H1 (cell line): Measurements from ENCODE around the gene PTH2R. TPM values are rescaled to one million over a fixed set of nuclear protein-coding genes. Genes with fewer than 3 reads are reported as not detected.
A peak's percentile ranks its signal among the peaks of the same experiment; 100 is the strongest.
"Not testable (repeated sequence)": the region's sequence is repeated elsewhere in the genome, so short reads cannot be mapped to it uniquely, and the experiment has no call there.

Source experiments
- CTCF ChIA-PET: fragments of 300-600 bp; sonication (Branson Sonifier 250); formaldehyde crosslinking; loops from one replicate; lab custom pipeline; 2021; ENCODE audit not compliant: partially characterized antibody; lab: Charles Lee
- POLR2A ChIA-PET: fragments of 300-600 bp; sonication (Branson Sonifier 250); formaldehyde crosslinking; loops from one replicate; lab custom pipeline; 2021; ENCODE audit warnings: inconsistent platforms; ENCODE audit not compliant: partially characterized antibody; lab: Charles Lee
- DNase-seq, 2 experiments: peaks; one replicate each; pipeline versions ENCODE4 v3.0.0 to v3.0.0-alpha.2; 2010 to 2022; ENCODE audit warnings: low spot score in 2 of 2, low read depth in 1 of 2, mixed read lengths in 1 of 2
- FAIRE-seq: peaks from 2 replicates; lab custom pipeline; 2011; peaks lifted over from hg19 to GRCh38; lab: Jason Lieb, UNC
- H2AFZ ChIP-seq: 2 replicates; pipeline ENCODE4 v1.8.1; 2012; ENCODE audit warnings: low read length, inconsistent platforms
- H2AK5ac ChIP-seq: 2 replicates; pipeline ENCODE4 v1.6.1; 2013; ENCODE audit warnings: low read depth, low read length
- H2BK120ac ChIP-seq: replicated peaks from 2 replicates; pipeline ENCODE3; 2013; ENCODE audit warnings: low read depth, low read length, inconsistent platforms
- H2BK12ac ChIP-seq: 2 replicates; pipeline ENCODE4 v1.6.1; 2013; ENCODE audit warnings: low read depth, low read length
- H2BK15ac ChIP-seq: 2 replicates; pipeline ENCODE4 v1.6.1; 2013; ENCODE audit warnings: low read length
- H2BK20ac ChIP-seq: 2 replicates; pipeline ENCODE4 v1.6.1; 2013; ENCODE audit warnings: low read length
- H2BK5ac ChIP-seq: 2 replicates; pipeline ENCODE4 v1.6.1; 2013; ENCODE audit warnings: low read depth, low read length
- H3K14ac ChIP-seq: 2 replicates; pipeline ENCODE4 v1.6.1; 2013; ENCODE audit warnings: inconsistent platforms; ENCODE audit not compliant: insufficient read length
- H3K18ac ChIP-seq: 2 replicates; pipeline ENCODE4 v1.6.1; 2013; ENCODE audit warnings: low read length; ENCODE audit errors: extremely low read depth
- H3K23ac ChIP-seq: 2 replicates; pipeline ENCODE4 v1.6.1; 2013; ENCODE audit warnings: inconsistent platforms; ENCODE audit not compliant: insufficient read length
- H3K23me2 ChIP-seq: 2 replicates; pipeline ENCODE4 v1.6.1; 2013; ENCODE audit warnings: low read depth, low read length
- H3K27ac ChIP-seq: 2 replicates; pipeline ENCODE4 v1.6.1; 2011; ENCODE audit warnings: low read depth, low read length, inconsistent platforms
- H3K27me3 ChIP-seq, 4 experiments: replicated peaks in 1 of 4; 1 replicate in 1 of 4; 2 replicates in 3 of 4; pipeline versions ENCODE4 v1.6.1 to v1.8.1; 2011 to 2013; ENCODE audit warnings: low read length in 3 of 4, mild to moderate bottlenecking in 3 of 4, inconsistent platforms in 2 of 4, mixed read lengths in 2 of 4, moderate library complexity in 1 of 4; ENCODE audit not compliant: control insufficient read depth in 3 of 4, insufficient read depth in 3 of 4; ENCODE audit errors: extremely low read depth in 1 of 4
- H3K36me3 ChIP-seq, 4 experiments: 2 replicates each; pipeline versions ENCODE4 v1.6.1 to v1.8.1; 2011 to 2013; ENCODE audit warnings: mild to moderate bottlenecking in 4 of 4, low read length in 3 of 4, moderate library complexity in 2 of 4, control low read depth in 1 of 4, inconsistent platforms in 1 of 4; ENCODE audit not compliant: insufficient read depth in 4 of 4, control insufficient read depth in 2 of 4
- H3K4ac ChIP-seq: replicated peaks from 2 replicates; pipeline ENCODE3; 2013; ENCODE audit warnings: low read length, low read depth, mixed read lengths, inconsistent platforms; ENCODE audit not compliant: insufficient read length
- H3K4me1 ChIP-seq, 4 experiments: replicated peaks in 1 of 4; 1 replicate in 1 of 4; 2 replicates in 3 of 4; pipeline versions ENCODE4 v1.6.1 to v1.8.1; 2011 to 2013; ENCODE audit warnings: low read length in 3 of 4, inconsistent platforms in 2 of 4, mixed read lengths in 1 of 4; ENCODE audit not compliant: insufficient read depth in 4 of 4, control insufficient read depth in 3 of 4
- H3K4me2 ChIP-seq, 2 experiments: 2 replicates each; pipeline versions ENCODE4 v1.6.1 to v1.8.1; 2011 to 2013; ENCODE audit warnings: low read depth in 2 of 2, low read length in 2 of 2, control low read depth in 1 of 2, inconsistent platforms in 1 of 2, mild to moderate bottlenecking in 1 of 2; ENCODE audit not compliant: insufficient read depth in 1 of 2
- H3K4me3 ChIP-seq, 4 experiments: fragments of 200-600, 300-600 bp in 1 of 4; sonication (generic), shearing (Covaris generic), sonication (Bioruptor Twin) in 1 of 4; 2 replicates each; pipeline versions ENCODE4 v1.5.1 to v1.8.1; 2011 to 2016; ENCODE audit warnings: low read length in 4 of 4, low read depth in 3 of 4, control low read depth in 2 of 4, inconsistent platforms in 2 of 4, mild to moderate bottlenecking in 2 of 4, mixed read lengths in 1 of 4, moderate library complexity in 1 of 4; ENCODE audit not compliant: insufficient read depth in 2 of 4; ENCODE audit errors: extremely low read depth in 1 of 4
- H3K56ac ChIP-seq: replicated peaks from 2 replicates; pipeline ENCODE3; 2013; ENCODE audit warnings: low read depth, mild to moderate bottlenecking, mixed read lengths, low read length, inconsistent platforms; ENCODE audit not compliant: insufficient read length
- H3K79me1 ChIP-seq: 2 replicates; pipeline ENCODE4 v1.6.1; 2013; ENCODE audit warnings: low read depth, low read length, control low read depth
- H3K79me2 ChIP-seq, 2 experiments: 2 replicates each; pipeline versions ENCODE4 v1.6.1 to v1.8.1; 2012 to 2013; ENCODE audit warnings: low read length in 2 of 2, mild to moderate bottlenecking in 2 of 2, inconsistent platforms in 1 of 2; ENCODE audit not compliant: insufficient read depth in 2 of 2, control insufficient read depth in 1 of 2
- H3K9ac ChIP-seq, 4 experiments: replicated peaks in 1 of 4; 1 replicate in 1 of 4; 2 replicates in 3 of 4; pipeline versions ENCODE4 v1.6.1 to v1.8.1; 2011 to 2013; ENCODE audit warnings: low read depth in 3 of 4, low read length in 3 of 4, control low read depth in 2 of 4, mild to moderate bottlenecking in 2 of 4, moderate library complexity in 2 of 4, inconsistent platforms in 1 of 4; ENCODE audit errors: extremely low read depth in 1 of 4
- H3K9me3 ChIP-seq, 2 experiments: 2 replicates each; pipeline versions ENCODE4 v1.6.1 to v1.8.1; 2012 to 2013; ENCODE audit warnings: mild to moderate bottlenecking in 2 of 2, moderate library complexity in 2 of 2, control low read depth in 1 of 2, inconsistent platforms in 1 of 2, low read depth in 1 of 2, low read length in 1 of 2, mixed read lengths in 1 of 2; ENCODE audit not compliant: insufficient read depth in 2 of 2
- H4K20me1 ChIP-seq, 2 experiments: replicated peaks in 1 of 2; 2 replicates each; pipeline versions ENCODE3 to v1.8.1; 2011 to 2013; ENCODE audit warnings: inconsistent platforms in 2 of 2, low read length in 2 of 2, mild to moderate bottlenecking in 1 of 2; ENCODE audit not compliant: insufficient read depth in 2 of 2, control insufficient read depth in 1 of 2
- H4K5ac ChIP-seq: 2 replicates; pipeline ENCODE4 v1.6.1; 2013; ENCODE audit warnings: low read length, low read depth, mixed read lengths, inconsistent platforms; ENCODE audit not compliant: insufficient read length
- H4K8ac ChIP-seq: 2 replicates; pipeline ENCODE4 v1.8.0; 2013; ENCODE audit warnings: mild to moderate bottlenecking, moderate library complexity, low read length, inconsistent platforms; ENCODE audit not compliant: insufficient read depth; ENCODE audit errors: extremely low read depth
- H4K91ac ChIP-seq: replicated peaks from 2 replicates; pipeline ENCODE3; 2013; ENCODE audit warnings: low read length, mixed read lengths, inconsistent platforms; ENCODE audit not compliant: insufficient read length
- WGBS, 2 experiments: shearing (Covaris generic) in 1 of 2; methylation state at CpG; one replicate each; pipeline versions ENCODE4 v1.1.6 to v1.1.7; 2013 to 2015; ENCODE audit warnings: low lambda C conversion rate in 2 of 2, mixed read lengths in 2 of 2, inconsistent platforms in 1 of 2, low coverage in 1 of 2, missing lambda C conversion rate in 1 of 2; ENCODE audit not compliant: insufficient replicate concordance in 2 of 2, insufficient coverage in 1 of 2, insufficient read length in 1 of 2; ENCODE audit errors: extremely low coverage in 1 of 2, missing lambda C conversion rate in 1 of 2; 5-methylcytosine and 5-hydroxymethylcytosine counted together
- polyA plus RNA-seq, 7 experiments: library from polyadenylated mRNA; depleted of rRNA in 3 of 7; stranded (reverse) in 5 of 7; unstranded in 2 of 7; fragments of >200 nt in 5 of 7; fragments of 200-250 nt in 2 of 7; gene quantifications; 1 replicate in 5 of 7; 2 replicates in 1 of 7; 4 replicates in 1 of 7; pipeline versions ENCODE4 v1.2.1 to v1.2.3, GENCODE V29; 2011 to 2013; ENCODE audit warnings: missing spikeins in 2 of 7, mixed read lengths in 2 of 7
- total RNA-seq: library from RNA; stranded (reverse); fragmentation: NEBNext Ultra II Directional; extraction: Animal tissue kit (Norgen Biotek cat#: 25700); gene quantifications from 2 replicates; pipeline ENCODE4 v1.2.1, GENCODE V29; 2021

Gene PTH2R
- total and polyA plus RNA-seq, 2 of the 8 experiments (the other 6 are each of a cell fraction or from before 2014, with no cell fraction given): 0.19 to 0.38 TPM

DNA sequence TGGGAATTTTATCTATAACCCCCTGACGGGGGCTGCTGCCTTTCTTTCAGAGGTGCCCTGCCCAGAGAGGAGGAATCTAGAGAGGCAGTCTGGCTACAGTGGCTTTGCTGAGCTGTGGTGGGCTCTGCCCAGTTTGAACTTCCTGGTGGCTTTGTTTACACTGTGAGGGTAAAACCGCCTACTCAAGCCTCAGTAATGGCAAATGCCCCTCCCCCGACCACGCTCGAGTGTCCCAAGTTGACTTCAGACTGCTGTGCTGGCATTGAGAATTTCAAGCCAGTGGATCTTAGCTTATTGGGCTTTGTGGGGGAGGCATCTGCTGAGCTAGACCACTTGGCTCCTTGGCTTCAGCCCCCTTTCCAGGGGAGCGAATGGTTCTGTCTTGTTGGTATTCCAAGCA is 118.6 kb downstream of the PTH2R start:
- CTCF ChIA-PET, FAIRE-seq, H3K18ac ChIP-seq, H3K9me3 ChIP-seq, DNase-seq, H3K27ac ChIP-seq, H3K23ac ChIP-seq, H2BK120ac ChIP-seq, H3K14ac ChIP-seq, H4K20me1 ChIP-seq, H2AK5ac ChIP-seq, H2BK15ac ChIP-seq, H3K4me2 ChIP-seq, H2BK5ac ChIP-seq, H3K27me3 ChIP-seq, H2BK12ac ChIP-seq, H3K23me2 ChIP-seq, H3K56ac ChIP-seq, H3K4me1 ChIP-seq, H4K91ac ChIP-seq, H3K36me3 ChIP-seq, H3K79me1 ChIP-seq, H3K4ac ChIP-seq, H2BK20ac ChIP-seq, H4K5ac ChIP-seq, H3K79me2 ChIP-seq, H3K4me3 ChIP-seq, H3K9ac ChIP-seq, H4K8ac ChIP-seq: not testable (repeated sequence)
- 0 out of 2 replicates have a peak overlapping the region, but pooled peaks have one; percentile 7 for H2AFZ ChIP-seq
- WGBS, 2 experiments: 85% methylated on average over 6 of the region's 6 CpGs; no CpG with 5 or more reads in 1 of the 2 experiments
- POLR2A ChIA-PET: interaction anchor here (0.8 kb wide), 1 partner anchor 37 kb away, joined by 3 read pairs; no protein-coding TSS in a partner anchor
